HEK293T (cell line): ENCODE results near the gene ASTN2.

ENCODE experiments used
- CTCF ChIA-PET: fragments of 350-600 bp; formaldehyde crosslinking; extraction: SDS; loops from one replicate; lab custom pipeline; 2021; ENCODE audit warnings: antibody characterized with exemption, inconsistent platforms; lab: Yijun Ruan, JAX
- POLR2A ChIA-PET: fragments of 350-600 bp; formaldehyde crosslinking; extraction: SDS; loops from one replicate; lab custom pipeline; 2020; ENCODE audit warnings: antibody characterized with exemption, inconsistent platforms; lab: Yijun Ruan, JAX
- DNase-seq: peaks from one replicate; pipeline ENCODE4 v3.0.0; 2012; ENCODE audit warnings: mixed read lengths; ENCODE audit errors: extremely low spot score
- ARNT ChIP-seq: fragments of 450-650 bp; IDR thresholded peaks from 2 replicates; pipeline ENCODE4 v1.6.1; 2017; ENCODE audit warnings: mild to moderate bottlenecking
- BHLHE40 ChIP-seq: fragments of 450-650 bp; IDR thresholded peaks from 2 replicates; pipeline ENCODE4 v1.6.1; 2016; ENCODE audit warnings: mild to moderate bottlenecking, moderate library complexity, borderline replicate concordance
- CTBP1 ChIP-seq: fragments of 450-650 bp; IDR thresholded peaks from 2 replicates; pipeline ENCODE4 v1.6.1; 2016; ENCODE audit warnings: borderline replicate concordance
- ELF4 ChIP-seq: fragments of 450-650 bp; IDR thresholded peaks from 2 replicates; pipeline ENCODE4 v1.6.1; 2017; ENCODE audit warnings: antibody characterized with exemption
- FOXA1 ChIP-seq: fragments of 450-650 bp; IDR thresholded peaks from 2 replicates; pipeline ENCODE4 v1.6.1; 2016; ENCODE audit warnings: mild to moderate bottlenecking
- FOXK2 ChIP-seq: fragments of 450-650 bp; IDR thresholded peaks from 2 replicates; pipeline ENCODE4 v1.6.1; 2016; ENCODE audit warnings: mild to moderate bottlenecking
- FOXM1 ChIP-seq: fragments of 450-650 bp; IDR thresholded peaks from 2 replicates; pipeline ENCODE4 v1.6.1; 2017; ENCODE audit warnings: mild to moderate bottlenecking, borderline replicate concordance
- HDGF ChIP-seq: fragments of 450-650 bp; IDR thresholded peaks from 2 replicates; pipeline ENCODE4 v1.6.1; 2017; ENCODE audit warnings: antibody characterized with exemption, borderline replicate concordance
- L3MBTL2 ChIP-seq: fragments of 450-650 bp; conservative IDR thresholded peaks from 2 replicates; pipeline ENCODE4 v1.6.1; 2016; ENCODE audit warnings: mild to moderate bottlenecking
- LEF1 ChIP-seq: fragments of 450-650 bp; IDR thresholded peaks from 2 replicates; pipeline ENCODE4 v1.6.1; 2017; ENCODE audit warnings: mild to moderate bottlenecking, borderline replicate concordance
- NFRKB ChIP-seq: fragments of 450-650 bp; IDR thresholded peaks from 2 replicates; pipeline ENCODE4 v1.6.1; 2016; ENCODE audit warnings: mild to moderate bottlenecking, moderate library complexity
- SP1 ChIP-seq: fragments of 450-650 bp; IDR thresholded peaks from 2 replicates; pipeline ENCODE4 v1.6.1; 2017
- SUZ12 ChIP-seq: fragments of 450-650 bp; IDR thresholded peaks from 2 replicates; pipeline ENCODE4 v1.6.1; 2016; ENCODE audit warnings: mild to moderate bottlenecking
- TARDBP ChIP-seq: fragments of 450-650 bp; IDR thresholded peaks from 2 replicates; pipeline ENCODE4 v1.6.1; 2016
- ZNF384 ChIP-seq: fragments of 450-650 bp; IDR thresholded peaks from 2 replicates; pipeline ENCODE4 v1.6.1; 2016
- TF ChIP-seq, protein P1 (sequence below): fragments of 450-650 bp; IDR thresholded peaks from 2 replicates; pipeline ENCODE4 v1.6.1; 2016

ASTN2 gene

DNA sequence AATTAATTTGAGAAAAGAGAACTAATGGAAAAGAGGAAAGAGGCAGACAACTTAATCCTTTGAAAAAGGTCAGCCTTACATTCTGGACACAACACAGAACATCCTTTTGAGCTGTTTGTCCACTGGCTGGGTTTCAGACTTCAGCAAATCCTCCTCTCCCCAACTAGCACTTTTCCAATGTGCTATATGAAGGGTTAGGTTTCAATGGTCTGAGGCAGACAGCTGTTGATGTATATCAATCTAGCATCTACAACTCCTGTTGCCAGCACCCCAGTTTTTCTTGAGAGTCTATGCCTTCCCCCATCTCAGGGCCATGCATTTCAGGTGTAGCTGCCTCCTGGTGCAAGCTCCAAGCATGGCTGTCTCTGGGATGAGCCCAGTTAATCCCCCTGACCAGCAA, 553.5 kb downstream of the ASTN2 start:
- TF ChIP-seq SP1 = no peak
- TF ChIP-seq FOXK2 = no peak
- no peak for TF ChIP-seq FOXM1
- TF ChIP-seq ELF4 = no peak
- ChIA-PET CTCF (interaction anchor here (0.6 to 5.6 kb wide), 8 partner anchors 10 to 190 kb away, joined by 3 to 79 read pairs (median 5); no protein-coding TSS in a partner anchor), POLR2A (no interaction called here)
- no peak for DNase-seq

DNA sequence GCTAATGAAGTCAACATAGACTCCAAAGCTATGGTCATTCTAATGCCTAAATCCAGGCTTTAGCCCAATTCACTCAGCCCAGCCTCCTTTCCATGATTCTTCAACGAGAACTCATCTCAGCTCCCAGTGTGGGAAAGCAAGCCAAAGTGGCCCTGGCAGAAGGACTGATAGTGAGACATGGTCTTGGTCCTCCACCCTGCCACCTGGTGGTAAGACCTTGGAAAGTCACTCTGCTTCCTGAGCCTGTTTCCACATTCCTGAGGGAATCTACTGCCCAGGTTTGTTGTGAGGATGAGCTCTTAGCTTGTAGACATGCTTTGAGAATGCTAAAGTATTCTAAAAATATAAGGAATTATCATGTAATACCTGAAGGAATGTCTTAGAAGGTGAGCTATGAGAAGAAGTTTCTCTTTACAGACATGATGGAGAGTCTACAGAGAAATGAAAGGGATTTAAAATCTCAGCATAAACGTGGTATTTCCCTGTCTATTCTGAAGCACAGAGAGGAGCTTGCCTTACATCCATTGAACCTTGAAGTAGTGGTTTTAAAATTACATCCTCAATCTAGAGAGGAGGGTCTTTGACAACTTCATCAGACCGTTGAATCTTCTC, 554.2 kb downstream of the ASTN2 start:
- DNase-seq = peak; percentile 71
- POLR2A ChIA-PET = no interaction called here
- TF ChIP-seq SUZ12 (no peak), ARNT (no peak), SP1 (no peak), FOXA1 (no peak)

DNA sequence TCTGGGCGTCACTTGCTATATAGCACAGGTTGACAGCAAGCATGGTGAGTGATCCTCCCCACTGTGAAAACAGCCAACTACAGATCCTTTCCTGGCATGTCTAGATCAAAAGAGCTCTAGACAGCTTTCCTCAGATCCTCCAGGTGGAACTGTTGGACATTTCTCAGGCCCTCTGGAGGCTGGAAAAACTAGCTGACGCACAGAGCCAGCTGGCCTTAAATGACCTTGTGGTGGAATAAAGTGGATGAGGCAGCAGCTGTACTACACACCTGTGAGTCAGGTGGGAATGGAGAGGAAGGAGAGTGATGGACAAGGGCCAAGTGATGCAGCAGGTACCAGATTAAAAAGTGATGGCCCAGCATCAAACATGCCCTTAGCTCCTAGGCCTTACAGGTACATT, 555.1 kb downstream of the ASTN2 start:
- POLR2A ChIA-PET = no interaction called here
- TF ChIP-seq LEF1 = no peak
- TF ChIP-seq SUZ12 = no peak
- no peak for TF ChIP-seq ARNT
- TF ChIP-seq SP1 = no peak
- TF ChIP-seq CTBP1 = no peak
- no peak for TF ChIP-seq BHLHE40
- no peak for TF ChIP-seq L3MBTL2
- no peak for TF ChIP-seq ELF4
- DNase-seq = no peak
- CTCF ChIA-PET = interaction anchor here (0.6 to 5.6 kb wide), 6 partner anchors 8 to 125 kb away, joined by 4 to 79 read pairs (median 6); no protein-coding TSS in a partner anchor

More for the DNA sequence above, 554.2 kb downstream of the ASTN2 start:
- CTCF ChIA-PET = interaction anchor here (0.6 to 5.6 kb wide), 9 partner anchors 9 to 126 kb away, joined by 3 to 79 read pairs (median 5); no protein-coding TSS in a partner anchor

DNA sequence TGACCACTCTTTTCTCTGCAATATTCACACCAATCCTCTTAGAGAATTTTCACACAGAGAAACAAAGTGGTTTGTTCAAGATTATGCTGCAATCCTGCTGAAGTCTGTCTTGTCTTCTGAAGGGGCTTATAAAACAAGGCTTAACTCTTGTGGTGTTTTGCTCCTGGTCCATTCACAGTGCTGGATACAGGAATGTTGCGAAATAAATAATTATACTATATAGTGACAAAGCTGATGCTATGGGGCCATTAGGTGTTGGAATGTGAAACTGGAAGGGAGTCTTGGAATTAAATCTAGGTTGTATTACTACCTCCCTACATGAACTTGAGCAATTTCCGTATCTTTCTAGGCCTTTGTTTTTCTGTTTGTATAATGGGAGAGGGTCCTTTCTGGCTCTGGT, 557.5 kb downstream of the ASTN2 start:
- TF ChIP-seq BHLHE40 (no peak), ELF4 (no peak), FOXK2 (no peak), LEF1 (no peak), CTBP1 (no peak), ZNF384 (no peak), L3MBTL2 (no peak), HDGF (no peak), FOXA1 (no peak), NFRKB (no peak), SUZ12 (no peak), SP1 (no peak), ARNT (no peak)
- TF ChIP-seq, protein P1, sequence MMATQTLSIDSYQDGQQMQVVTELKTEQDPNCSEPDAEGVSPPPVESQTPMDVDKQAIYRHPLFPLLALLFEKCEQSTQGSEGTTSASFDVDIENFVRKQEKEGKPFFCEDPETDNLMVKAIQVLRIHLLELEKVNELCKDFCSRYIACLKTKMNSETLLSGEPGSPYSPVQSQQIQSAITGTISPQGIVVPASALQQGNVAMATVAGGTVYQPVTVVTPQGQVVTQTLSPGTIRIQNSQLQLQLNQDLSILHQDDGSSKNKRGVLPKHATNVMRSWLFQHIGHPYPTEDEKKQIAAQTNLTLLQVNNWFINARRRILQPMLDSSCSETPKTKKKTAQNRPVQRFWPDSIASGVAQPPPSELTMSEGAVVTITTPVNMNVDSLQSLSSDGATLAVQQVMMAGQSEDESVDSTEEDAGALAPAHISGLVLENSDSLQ = no peak
- ChIA-PET POLR2A (no interaction called here), CTCF (interaction anchor here (5.6 kb wide), 1 partner anchor 120 kb away, joined by 79 read pairs; no protein-coding TSS in a partner anchor)
- no peak for DNase-seq

DNA sequence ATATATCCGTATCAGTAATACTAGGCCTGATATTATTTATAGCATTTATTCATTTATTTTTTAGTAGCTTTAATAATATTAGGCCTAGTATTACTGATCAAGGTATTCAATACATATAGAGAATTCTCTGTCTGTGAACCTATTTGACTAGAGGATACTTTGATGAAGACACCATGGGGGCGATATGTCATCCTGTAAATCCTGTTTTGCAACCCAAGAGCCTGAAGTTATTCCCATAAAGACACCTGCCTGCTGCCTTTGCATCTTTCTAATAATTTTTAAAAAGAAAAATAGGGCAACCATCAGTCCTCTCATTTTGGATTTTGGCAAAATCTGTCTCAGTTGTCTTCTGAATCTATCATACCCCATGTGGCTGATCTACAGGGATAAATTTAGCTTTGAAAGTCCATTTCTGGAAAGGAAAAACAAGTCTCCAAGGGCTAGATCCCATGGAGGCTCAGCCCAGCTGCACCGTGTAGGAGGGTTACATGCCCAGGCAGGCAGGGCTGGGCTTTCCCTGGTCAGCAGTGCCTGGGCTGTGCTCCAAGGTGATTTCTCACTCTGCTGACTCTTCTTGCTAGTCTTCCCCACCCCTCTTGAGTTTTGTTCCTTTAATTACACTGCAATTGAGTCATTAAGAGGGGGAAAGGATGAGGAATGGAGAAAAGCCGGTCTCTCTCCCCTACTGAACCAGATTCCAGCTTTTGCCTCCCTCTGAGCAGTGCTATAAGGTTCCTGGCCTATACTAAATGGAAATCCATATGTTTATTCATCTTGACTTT, 558.8 kb downstream of the ASTN2 start:
- ChIA-PET CTCF (no interaction called here), POLR2A (no interaction called here)
- TF ChIP-seq ELF4 = no peak
- TF ChIP-seq FOXM1 = no peak
- no peak for TF ChIP-seq CTBP1
- no peak for TF ChIP-seq FOXA1
- TF ChIP-seq, protein P1 = no peak
- TF ChIP-seq FOXK2 = no peak
- no peak for TF ChIP-seq TARDBP
- TF ChIP-seq NFRKB = no peak
- no peak for TF ChIP-seq LEF1
- TF ChIP-seq L3MBTL2 = no peak
- no peak for TF ChIP-seq SP1
- no peak for TF ChIP-seq HDGF
- no peak for TF ChIP-seq ARNT
- no peak for TF ChIP-seq ZNF384
- no peak for TF ChIP-seq BHLHE40
- no peak for TF ChIP-seq SUZ12

DNA sequence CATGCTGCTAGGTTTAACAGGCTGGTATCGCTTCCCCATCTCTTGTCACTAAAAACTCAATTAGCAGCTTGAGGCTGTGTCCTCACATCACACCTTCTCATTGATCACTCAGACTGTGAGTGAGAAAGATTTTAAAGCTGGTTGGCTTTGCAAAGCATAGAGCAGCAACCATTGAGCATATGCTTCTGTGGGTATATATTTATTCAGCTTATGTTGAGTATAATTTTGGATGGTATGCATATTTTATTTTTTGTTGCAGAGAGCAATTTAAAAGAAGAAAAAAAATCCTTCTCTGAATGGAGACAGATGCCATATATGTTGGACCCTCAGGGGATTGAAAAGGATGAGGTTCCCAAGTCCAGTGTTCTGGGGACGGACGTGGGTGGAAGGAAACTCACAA, 565.1 kb downstream of the ASTN2 start:
- no peak for DNase-seq
- ChIA-PET CTCF (no interaction called here), POLR2A (no interaction called here)
- TF ChIP-seq NFRKB = no peak
- TF ChIP-seq CTBP1 = no peak
- no peak for TF ChIP-seq SP1
- TF ChIP-seq LEF1 = no peak
- TF ChIP-seq FOXK2 = no peak
- TF ChIP-seq TARDBP = no peak
- TF ChIP-seq FOXM1 = no peak
- no peak for TF ChIP-seq ELF4
- TF ChIP-seq HDGF = no peak
- no peak for TF ChIP-seq FOXA1
- no peak for TF ChIP-seq ZNF384
- no peak for TF ChIP-seq BHLHE40
- TF ChIP-seq, protein P1 = no peak
- no peak for TF ChIP-seq L3MBTL2
- TF ChIP-seq ARNT = no peak
- no peak for TF ChIP-seq SUZ12

More for the DNA sequence above, 558.8 kb downstream of the ASTN2 start:
- no peak for DNase-seq
